ENCODE measurements around the gene NFKB1.

NFKB1 gene

DNA sequence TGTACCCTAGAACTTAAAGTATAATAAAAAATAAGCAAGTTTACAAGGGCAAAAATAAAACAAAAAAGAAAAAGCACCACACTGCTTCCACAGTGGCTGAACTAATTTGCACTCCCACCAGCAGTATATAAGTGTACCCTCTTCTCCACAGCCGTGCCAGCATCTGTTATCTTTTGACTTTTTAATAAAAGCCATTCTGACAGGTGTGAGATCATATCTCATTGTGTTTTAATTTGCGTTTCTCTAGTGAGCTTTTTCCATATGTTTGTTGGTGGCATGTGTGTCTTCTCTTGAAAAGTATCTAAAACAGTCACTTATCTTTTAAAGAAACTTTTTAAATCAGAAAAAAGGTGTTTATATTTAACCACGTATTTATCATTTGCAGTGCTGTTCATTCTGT, 71.3 kb downstream of the NFKB1 start:
- no peak for FAIRE-seq

DNA sequence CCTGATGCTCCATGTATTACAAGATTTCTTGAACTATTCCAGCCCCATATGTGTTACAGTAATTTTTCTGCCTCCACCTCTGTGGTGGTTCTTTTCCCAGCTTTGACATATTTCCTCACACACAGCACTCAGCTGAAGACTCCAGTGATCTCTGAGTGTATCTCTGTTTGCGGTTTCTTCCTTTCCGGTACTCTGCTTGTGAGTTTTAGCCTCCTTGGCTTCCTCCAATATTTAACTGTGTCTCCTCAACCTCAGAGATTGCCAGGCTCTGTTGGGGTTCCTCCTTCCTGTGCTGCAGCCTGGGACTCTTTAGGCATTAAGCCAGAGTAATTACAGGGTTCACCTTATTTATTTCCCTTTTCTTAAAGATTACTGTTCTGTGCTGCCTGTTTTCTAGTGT, 73.2 kb downstream of the NFKB1 start:
- FAIRE-seq: no peak

DNA sequence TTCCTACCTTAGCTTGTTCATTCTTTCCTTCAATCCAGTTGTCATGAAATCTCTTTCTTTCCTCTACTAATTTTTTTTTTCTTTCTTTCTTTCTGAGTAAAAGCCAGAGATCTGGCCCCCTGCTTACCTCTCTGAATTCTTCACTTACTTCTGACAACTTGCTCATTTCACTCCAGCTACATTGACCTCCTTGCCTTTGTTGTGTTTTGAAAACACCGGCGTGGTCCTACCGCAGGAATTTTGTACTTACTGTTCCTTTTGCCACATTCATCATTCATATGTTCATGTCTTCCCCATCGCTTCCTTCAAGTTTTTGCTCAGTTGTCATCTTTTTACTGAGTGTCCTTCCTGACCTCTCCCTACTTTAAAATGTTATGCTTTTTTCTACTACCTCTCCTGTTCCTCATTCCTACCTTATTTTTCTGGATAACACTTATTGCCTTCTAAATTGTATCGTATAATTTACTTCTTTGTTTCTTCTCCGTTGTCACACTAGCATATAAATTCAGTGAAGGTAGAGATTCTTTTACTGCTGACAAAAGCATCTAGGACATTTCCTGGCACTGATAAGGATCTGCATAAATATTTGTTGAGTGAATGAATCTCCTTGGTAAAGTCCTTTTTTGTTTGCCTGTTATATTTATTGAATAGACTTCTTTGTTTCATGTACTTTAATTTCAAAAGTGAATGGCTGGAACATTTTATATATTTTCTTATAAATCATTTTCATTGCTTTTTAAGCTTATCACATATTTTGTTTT, 74.4 kb downstream of the NFKB1 start:
- FAIRE-seq: peak; percentile 45

- no peak for FAIRE-seq
Observed at GRCh38 chr4:102578270-102578669, 77.1 kb downstream of the NFKB1 start.

- FAIRE-seq: no peak
Observed at GRCh38 chr4:102578819-102579218, 77.7 kb downstream of the NFKB1 start.

GRCh38 chr4:102579794-102580462, 78.8 kb downstream of the NFKB1 start:
- no peak for FAIRE-seq

DNA sequence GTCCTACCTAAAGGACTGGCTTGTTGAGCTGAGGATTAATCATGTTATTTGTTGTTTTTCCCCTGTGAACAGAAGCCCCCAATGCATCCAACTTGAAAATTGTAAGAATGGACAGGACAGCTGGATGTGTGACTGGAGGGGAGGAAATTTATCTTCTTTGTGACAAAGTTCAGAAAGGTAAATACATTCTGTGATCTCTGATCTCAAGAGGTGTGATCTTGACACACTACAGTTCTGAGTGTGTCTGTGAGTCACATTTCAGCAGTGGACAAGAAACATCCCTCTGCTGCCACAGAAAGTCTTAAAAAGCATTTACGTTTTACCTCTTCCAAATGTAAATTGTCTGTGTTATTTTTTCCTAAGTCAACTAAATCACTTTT, 79.3 kb downstream of the NFKB1 start:
- no peak for FAIRE-seq

DNA sequence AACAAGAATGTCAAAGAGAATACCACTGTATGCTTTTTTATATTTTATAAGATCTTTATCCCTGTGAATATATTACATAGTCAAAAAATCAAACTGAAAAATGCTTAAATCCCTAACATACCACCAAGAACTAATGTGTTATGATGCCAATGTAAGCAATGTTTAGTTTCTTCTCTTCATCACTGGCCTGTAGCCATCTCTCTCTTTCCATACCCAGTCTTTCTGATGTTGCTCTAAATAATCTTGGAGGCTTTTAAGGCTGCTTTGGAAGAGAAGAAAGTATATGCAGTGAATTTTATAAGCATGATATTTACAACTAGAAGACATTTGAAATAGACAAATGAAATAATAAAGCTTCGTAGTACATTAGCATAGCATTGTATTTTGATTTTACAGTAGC, 82.9 kb downstream of the NFKB1 start:
- FAIRE-seq: peak; percentile 24

DNA sequence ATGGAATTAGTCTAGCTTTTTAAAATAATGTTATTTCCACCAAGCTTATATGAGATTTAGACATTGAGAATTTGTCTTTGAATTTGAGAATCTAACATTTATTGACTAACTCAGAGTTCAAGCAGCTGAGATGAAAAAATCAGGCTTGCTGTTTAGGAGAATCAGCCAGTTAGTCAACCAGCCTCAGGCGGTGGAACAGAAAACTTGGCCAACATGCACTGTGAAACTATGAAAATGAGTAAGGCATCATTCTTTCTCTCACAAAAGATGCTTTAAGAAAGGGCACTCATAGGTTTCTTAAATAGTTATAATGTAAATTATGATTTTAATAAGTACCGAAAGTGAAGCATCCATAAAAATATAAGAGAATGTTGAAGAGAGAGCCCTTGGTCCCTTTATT, 84.2 kb downstream of the NFKB1 start:
- no peak for FAIRE-seq

DNA sequence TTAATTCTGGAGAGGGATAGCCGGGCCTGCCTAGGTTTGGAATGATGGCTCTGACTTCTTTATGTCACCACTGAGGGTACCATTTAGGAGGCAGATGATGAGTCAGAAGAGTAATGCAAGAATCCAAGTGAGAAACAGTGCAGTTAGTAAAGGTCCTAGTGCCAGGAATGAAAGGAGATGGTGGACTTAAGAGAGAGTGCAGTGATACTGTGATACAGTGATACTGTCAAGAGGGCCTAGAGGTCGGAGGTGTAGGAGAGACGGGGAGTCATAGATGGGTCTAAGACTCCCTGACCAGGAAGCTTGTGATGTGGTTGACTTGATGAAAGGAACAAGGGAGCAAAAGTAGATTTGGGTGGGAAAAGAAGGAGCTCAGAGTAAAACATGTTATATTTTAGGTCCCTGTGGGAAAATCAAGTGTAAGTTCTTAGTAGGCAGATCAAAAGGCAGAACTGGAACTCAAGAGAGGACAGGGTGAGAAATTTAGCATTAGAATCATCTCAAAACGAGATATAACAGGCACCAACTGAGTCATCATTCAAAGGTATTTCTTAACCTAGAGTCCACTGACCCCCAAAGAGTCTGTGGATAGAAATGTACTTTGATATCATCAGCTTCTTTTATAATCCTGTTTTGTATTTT, 85.0 kb downstream of the NFKB1 start:
- FAIRE-seq: no peak

- no peak for FAIRE-seq
Observed at GRCh38 chr4:102586644-102587021, 85.5 kb downstream of the NFKB1 start.

- no peak for FAIRE-seq
Observed at GRCh38 chr4:102589743-102590142, 88.6 kb downstream of the NFKB1 start.

- no peak for FAIRE-seq
Observed at GRCh38 chr4:102592256-102592655, 91.1 kb downstream of the NFKB1 start.

DNA sequence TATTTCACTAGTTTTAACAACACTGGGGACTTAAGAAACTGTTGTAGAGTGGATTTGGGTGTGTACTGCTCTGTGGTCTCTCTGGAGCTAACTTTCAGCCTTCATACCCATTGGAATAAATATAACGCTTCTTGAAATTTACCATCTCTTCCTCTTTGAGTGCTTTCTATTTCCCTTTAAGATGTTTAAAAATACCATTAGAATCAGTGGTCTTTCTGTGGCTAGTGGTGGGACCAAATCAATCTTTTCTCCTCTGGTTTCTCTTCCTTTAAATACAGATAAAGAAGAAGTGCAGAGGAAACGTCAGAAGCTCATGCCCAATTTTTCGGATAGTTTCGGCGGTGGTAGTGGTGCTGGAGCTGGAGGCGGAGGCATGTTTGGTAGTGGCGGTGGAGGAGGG, 92.0 kb downstream of the NFKB1 start:
- no peak for FAIRE-seq

GRCh38 chr4:102594000-102594399, 92.8 kb downstream of the NFKB1 start:
- peak; percentile 36 for FAIRE-seq

DNA sequence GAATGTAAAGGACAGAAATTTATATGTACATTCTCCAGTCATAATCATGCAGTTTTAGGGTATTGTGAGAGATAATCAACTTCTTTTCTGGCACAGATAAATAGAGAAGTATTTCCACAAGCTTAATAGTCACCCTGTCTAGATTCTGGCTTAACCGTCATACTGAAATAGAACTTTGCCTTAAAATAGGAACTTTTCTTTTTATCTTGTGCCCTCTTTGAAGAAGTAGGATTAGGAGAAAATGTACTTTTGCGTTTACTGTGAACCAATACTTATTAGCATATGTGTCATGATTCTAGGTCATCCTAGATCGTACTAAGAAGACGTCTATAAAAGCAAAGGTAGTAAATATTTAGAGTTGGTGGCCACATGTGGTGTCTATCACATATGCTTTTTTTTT, 95.4 kb downstream of the NFKB1 start:
- no peak for FAIRE-seq

DNA sequence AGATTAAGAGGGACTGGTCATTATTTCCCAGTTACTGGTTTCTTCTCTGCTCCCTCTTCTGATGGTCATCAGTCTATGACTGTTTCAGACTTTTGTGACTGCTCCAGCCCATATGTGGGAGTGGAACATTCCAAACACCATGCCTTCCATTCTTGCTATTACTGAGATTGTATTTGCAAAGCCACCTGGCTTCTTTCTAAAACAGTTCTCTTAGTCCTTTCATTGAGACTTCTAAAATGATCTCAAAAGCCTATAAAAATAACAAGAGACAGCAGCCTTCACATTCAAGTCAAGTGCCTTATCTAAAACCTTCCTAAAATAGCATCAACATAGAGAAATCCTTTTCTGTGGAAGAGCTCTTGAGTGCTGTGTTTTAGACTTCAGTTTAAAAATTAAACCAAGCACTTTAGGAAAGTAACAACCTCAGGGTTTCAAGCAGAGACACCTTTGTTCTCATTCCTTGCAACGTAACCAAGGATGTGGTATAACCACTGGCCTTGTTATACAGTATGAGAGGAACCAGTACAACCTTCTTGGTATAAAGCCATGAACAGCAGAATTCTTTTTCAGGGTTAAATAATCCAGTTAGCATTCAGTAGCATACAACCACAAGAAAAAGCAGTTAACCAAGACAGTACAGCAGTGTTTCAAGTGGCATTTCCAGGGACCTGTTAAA, 97.1 kb downstream of the NFKB1 start:
- FAIRE-seq: no peak

GRCh38 chr4:102598762-102599374, 97.7 kb downstream of the NFKB1 start:
- FAIRE-seq: no peak

DNA sequence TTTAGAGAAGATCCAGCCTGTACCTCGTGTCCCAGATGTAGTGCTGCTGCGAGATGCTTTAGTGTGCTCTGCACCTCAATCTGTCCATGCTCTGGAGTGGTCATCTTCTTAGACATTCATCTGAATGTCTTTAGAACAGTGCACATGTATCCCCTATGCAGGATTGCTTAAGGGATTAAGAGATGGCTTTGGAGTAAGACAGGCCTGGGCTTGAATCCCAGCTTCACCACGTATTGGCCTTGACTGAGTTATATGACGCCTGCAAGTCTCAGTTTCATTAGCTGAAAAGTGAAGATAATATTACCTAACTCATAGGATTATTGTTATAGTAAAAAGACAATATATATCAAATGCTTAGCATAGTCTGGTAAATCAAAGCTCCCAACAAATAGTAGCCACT, 98.3 kb downstream of the NFKB1 start:
- no peak for FAIRE-seq

GRCh38 chr4:102599886-102600285, 98.7 kb downstream of the NFKB1 start:
- FAIRE-seq: no peak

- FAIRE-seq: peak; percentile 36
Observed at GRCh38 chr4:102600689-102601088, 99.5 kb downstream of the NFKB1 start.

- FAIRE-seq: no peak
Observed at GRCh38 chr4:102601586-102602227, 100.5 kb downstream of the NFKB1 start.
